BLaER1 treated with 17β-estradiol and CSF1 and Interleukin-3, amounts not matched to agents 10 nM and 100 nM (cell line): ENCODE data around the gene FBXW8.
A peak's percentile ranks its signal among the peaks of the same experiment; 100 is the strongest.

Source experiments
- H3K27ac ChIP-seq, 11 experiments: shearing (Covaris generic); formaldehyde crosslinking; 2 replicates each; pipeline ENCODE4 v1.8.1; 2022
- H3K27me3 ChIP-seq, 11 experiments: shearing (Covaris generic); formaldehyde crosslinking; 2 replicates each; pipeline ENCODE4 v1.8.1; 2022
- H3K36me3 ChIP-seq, 11 experiments: shearing (Covaris generic); formaldehyde crosslinking; 2 replicates each; pipeline ENCODE4 v1.8.1; 2022
- H3K4me1 ChIP-seq, 10 experiments: shearing (Covaris generic); formaldehyde crosslinking; 2 replicates each; pipeline ENCODE4 v1.8.1; 2022
- H3K4me2 ChIP-seq, 11 experiments: shearing (Covaris generic); formaldehyde crosslinking; 2 replicates each; pipeline ENCODE4 v1.8.1; 2022
- H3K4me3 ChIP-seq, 10 experiments: shearing (Covaris generic); formaldehyde crosslinking; 2 replicates each; pipeline ENCODE4 v1.8.1; 2022
- H3K9ac ChIP-seq, 11 experiments: shearing (Covaris generic); formaldehyde crosslinking; 2 replicates each; pipeline ENCODE4 v1.8.1; 2022
- H3K9me3 ChIP-seq, 11 experiments: shearing (Covaris generic); formaldehyde crosslinking; replicated peaks in 1 of 11; 2 replicates each; pipeline ENCODE4 v1.8.1; 2022
- H4K20me1 ChIP-seq, 11 experiments: shearing (Covaris generic); formaldehyde crosslinking; 2 replicates each; pipeline ENCODE4 v1.8.1; 2022
- Cebpa-rat ChIP-seq, 11 experiments: shearing (Covaris generic); IDR thresholded peaks; 2 replicates each; pipeline ENCODE4 v1.8.1; 2022

FBXW8 gene

DNA sequence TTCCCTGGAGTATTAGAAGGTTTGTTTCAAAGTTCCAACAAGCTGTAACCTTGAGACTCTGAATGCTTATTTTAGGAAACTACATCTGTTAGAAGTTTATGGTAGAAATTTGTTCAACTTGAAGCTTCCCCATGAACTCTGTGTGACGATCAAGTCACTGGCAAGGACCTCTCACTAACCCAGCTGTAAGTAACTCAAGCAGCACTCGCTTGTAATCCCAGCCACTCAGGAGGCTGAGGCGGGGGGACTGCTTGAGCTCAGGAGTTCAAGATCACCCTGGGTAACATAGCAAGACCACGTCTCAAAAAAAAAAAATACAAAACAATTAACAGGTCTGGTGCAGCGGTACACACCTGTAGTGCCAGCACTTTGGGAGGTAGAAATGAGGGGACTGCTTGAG lies 162.9 kb downstream of the FBXW8 start:
- Histone ChIP-seq H3K4me2 (peak overlapping the region; percentile 1 to 99 (median 89); a peak in 15 of 22 replicates), H3K9ac (peak overlapping the region in 4 of 11 experiments; percentile 11 to 47 (median 40); a peak in 3 of 22 replicates), H3K9me3 (peaks cover 0 to 6% (median 0%) of the 10 kb centered on the region in 11 experiments; a peak in 2 of 22 replicates), H3K4me1 (peaks cover 87 to 92% (median 89%) of the 10 kb centered on the region in 10 experiments), H4K20me1 (no peaks in the 10 kb centered on the region; a peak in 2 of 22 replicates), H3K36me3 (peaks cover 0 to 29% (median 14%) of the 10 kb centered on the region in 11 experiments; a peak in 10 of 22 replicates), H3K4me3 (no peak overlapping the region), H3K27ac (peak overlapping the region in 9 of 11 experiments; percentile 4 to 54 (median 23); a peak in 11 of 22 replicates), H3K27me3 (no peaks in the 10 kb centered on the region)
- TF ChIP-seq Cebpa-rat (IDR thresholded peaks at IDR 0.05): no peak

DNA sequence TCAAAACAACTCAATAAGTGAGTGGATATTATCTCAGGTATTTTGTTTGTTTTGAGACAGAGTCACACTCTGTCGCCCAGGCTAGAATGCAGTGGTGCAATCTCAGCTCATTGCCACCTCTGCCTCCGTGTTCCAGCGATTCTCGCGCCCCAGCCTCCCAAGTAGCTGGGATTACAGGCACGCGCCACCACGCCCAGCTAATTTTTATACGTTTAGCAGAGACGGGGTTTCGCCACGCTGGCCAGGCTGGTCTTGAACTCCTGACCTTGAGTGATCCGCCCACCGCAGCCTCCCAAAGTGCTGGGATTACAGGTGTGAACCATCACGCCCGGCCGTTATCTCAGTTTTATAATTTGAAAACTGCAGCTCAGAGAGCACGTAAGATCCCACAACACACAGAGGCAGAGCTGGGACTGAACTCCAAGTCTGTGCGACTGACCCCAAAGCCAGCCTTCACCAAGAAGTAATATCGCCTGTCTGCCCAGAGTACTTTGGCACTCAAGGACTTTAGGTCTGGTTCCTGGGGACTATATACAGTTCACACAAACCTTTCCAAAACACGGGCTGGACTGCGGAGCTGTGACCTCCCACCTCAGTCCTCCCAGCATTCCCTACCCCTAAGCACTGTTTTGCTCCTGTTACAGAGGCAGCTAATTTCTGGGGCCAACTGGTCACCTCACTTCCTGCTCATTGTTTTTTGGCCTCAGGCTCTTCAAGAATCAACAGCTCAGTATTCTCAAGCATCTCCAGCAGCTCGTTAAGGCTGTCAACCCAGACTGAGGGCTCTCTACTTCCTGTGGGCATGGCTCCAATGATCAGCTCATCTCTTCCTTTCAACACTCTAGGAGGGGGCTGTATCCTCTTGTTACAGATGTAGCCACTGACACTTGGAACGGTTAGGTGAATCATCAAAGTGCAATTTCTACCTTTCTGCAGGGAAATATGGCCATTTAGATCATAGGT lies 165.9 kb downstream of the FBXW8 start:
- Histone ChIP-seq H3K36me3 (peaks cover 0 to 25% (median 10%) of the 10 kb centered on the region in 11 experiments; a peak in 10 of 22 replicates), H3K27me3 (no peaks in the 10 kb centered on the region), H3K9ac (peak overlapping the region in 8 of 11 experiments; percentile 33 to 62 (median 42); a peak in 11 of 22 replicates), H3K27ac (peak overlapping the region in 10 of 11 experiments; percentile 48 to 77 (median 66); a peak in 19 of 22 replicates), H4K20me1 (peaks cover 0 to 3% (median 0%) of the 10 kb centered on the region in 11 experiments; a peak in 2 of 22 replicates), H3K4me3 (no peak overlapping the region), H3K9me3 (peaks cover 0 to 6% (median 0%) of the 10 kb centered on the region in 11 experiments; a peak in 2 of 22 replicates), H3K4me1 (peaks cover 56 to 70% (median 61%) of the 10 kb centered on the region in 10 experiments), H3K4me2 (peak overlapping the region; percentile 34 to 87 (median 73))
- no peak for TF ChIP-seq Cebpa-rat (IDR thresholded peaks at IDR 0.05)

DNA sequence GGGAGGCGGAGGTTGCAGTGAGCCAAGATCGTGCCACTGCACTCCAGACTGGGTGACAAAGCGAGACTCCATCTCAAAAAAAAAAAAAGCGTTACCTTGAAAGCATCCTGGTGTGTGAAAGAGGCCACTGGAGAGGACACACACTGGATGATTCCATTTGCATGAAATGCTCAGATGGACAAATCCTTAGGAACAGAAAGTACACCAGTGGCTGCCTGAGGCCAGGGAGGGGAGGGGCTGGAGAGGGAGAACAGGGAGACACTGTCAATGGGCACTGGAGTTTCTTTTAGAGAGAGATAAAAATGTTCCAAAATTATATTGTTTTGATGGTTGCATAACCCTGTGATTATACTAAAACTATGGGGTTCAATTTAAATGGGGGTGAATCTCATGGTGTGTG lies 168.7 kb downstream of the FBXW8 start:
- Histone ChIP-seq H3K9ac (no peak overlapping the region), H3K27ac (no peak overlapping the region), H4K20me1 (peaks cover 0 to 17% (median 2%) of the 10 kb centered on the region in 11 experiments; a peak in 6 of 22 replicates), H3K4me1 (peaks cover 28 to 44% (median 37%) of the 10 kb centered on the region in 10 experiments), H3K9me3 (peaks cover 0 to 6% (median 0%) of the 10 kb centered on the region in 11 experiments; a peak in 5 of 22 replicates), H3K4me2 (no peak overlapping the region), H3K4me3 (no peak overlapping the region), H3K36me3 (peaks cover 0 to 24% (median 5%) of the 10 kb centered on the region in 11 experiments; a peak in 8 of 22 replicates), H3K27me3 (no peaks in the 10 kb centered on the region)
- no peak for TF ChIP-seq Cebpa-rat (IDR thresholded peaks at IDR 0.05)

DNA sequence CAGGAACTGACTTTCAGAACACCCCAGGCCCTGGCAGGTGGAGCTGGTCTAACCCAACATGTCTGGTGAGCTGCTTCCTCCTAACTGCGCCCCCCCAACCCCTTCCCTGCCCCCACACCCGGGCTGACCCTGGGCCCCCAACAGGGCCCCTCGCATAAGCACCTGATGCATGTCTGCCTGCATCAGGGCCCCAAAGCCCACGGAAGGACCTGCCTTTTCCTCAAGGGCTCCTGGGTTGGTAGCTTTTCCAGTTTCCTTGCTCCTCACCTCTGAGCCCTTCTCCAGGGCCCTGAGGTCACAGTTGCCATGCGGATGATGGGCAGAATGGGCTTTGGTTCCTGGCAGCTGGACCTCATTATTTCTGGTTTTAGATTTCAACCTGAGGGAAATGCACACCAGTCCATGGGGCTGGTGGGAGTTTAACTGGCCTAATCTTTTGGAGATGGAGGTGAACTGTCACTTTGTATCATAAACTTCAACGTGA lies 170.0 kb downstream of the FBXW8 start:
- Histone ChIP-seq H3K9ac (no peak overlapping the region), H3K27me3 (no peaks in the 10 kb centered on the region), H3K4me3 (no peak overlapping the region), H3K36me3 (peaks cover 0 to 21% (median 5%) of the 10 kb centered on the region in 11 experiments; a peak in 8 of 22 replicates), H4K20me1 (peaks cover 0 to 30% (median 12%) of the 10 kb centered on the region in 11 experiments; a peak in 12 of 22 replicates), H3K4me2 (peak overlapping the region in 1 of 11 experiments; percentile 21; a peak in 1 of 22 replicates), H3K27ac (no peak overlapping the region), H3K4me1 (peaks cover 21 to 45% (median 36%) of the 10 kb centered on the region in 10 experiments), H3K9me3 (peaks cover 0 to 6% (median 0%) of the 10 kb centered on the region in 11 experiments; a peak in 5 of 22 replicates)
- no peak for TF ChIP-seq Cebpa-rat (IDR thresholded peaks at IDR 0.05)
